Kidney (tissue), 14 donors: ENCODE results near the gene CCNJL. TPM values are rescaled to one million over a fixed set of nuclear protein-coding genes. Genes with fewer than 3 reads are reported as not detected.

Source experiments
- DNase-seq, 5 donors: peaks; one replicate each; pipeline ENCODE4 v3.0.0-alpha.2; 2013 to 2020
- FAIRE-seq: peaks from 2 replicates; lab custom pipeline; 2012; peaks lifted over from hg19 to GRCh38; lab: Jason Lieb, UNC
- H3K27ac ChIP-seq, 2 donors: one replicate each; pipeline ENCODE4 v1.7.0; 2013; ENCODE audit warnings: low read depth in 2 of 2, low read length in 2 of 2, inconsistent platforms in 1 of 2
- H3K27me3 ChIP-seq: one replicate; pipeline ENCODE4 v1.7.1; 2013; ENCODE audit warnings: low read length, inconsistent platforms; ENCODE audit not compliant: control insufficient read depth, insufficient read depth
- H3K36me3 ChIP-seq, 3 donors: one replicate each; pipeline versions ENCODE4 v1.7.0 to v1.7.1; 2013; ENCODE audit warnings: low read length in 3 of 3, control low read depth in 1 of 3, inconsistent platforms in 1 of 3; ENCODE audit not compliant: insufficient read depth in 3 of 3, control insufficient read depth in 2 of 3
- H3K4me1 ChIP-seq, 3 donors: one replicate each; pipeline versions ENCODE4 v1.7.0 to v1.7.1; 2013; ENCODE audit warnings: low read length in 3 of 3, inconsistent platforms in 1 of 3, low read depth in 1 of 3; ENCODE audit not compliant: control insufficient read depth in 2 of 3, insufficient read depth in 2 of 3
- H3K4me3 ChIP-seq, 3 donors: one replicate each; pipeline versions ENCODE4 v1.7.0 to v1.8.1; 2013; ENCODE audit warnings: low read length in 3 of 3, control low read depth in 1 of 3, inconsistent platforms in 1 of 3
- H3K9ac ChIP-seq, 3 donors: one replicate each; pipeline versions ENCODE4 v1.7.0 to v1.7.1; 2013; ENCODE audit warnings: low read length in 3 of 3, control low read depth in 1 of 3, inconsistent platforms in 1 of 3
- H3K9me3 ChIP-seq, 3 donors: one replicate each; pipeline versions ENCODE4 v1.7.0 to v1.7.1; 2013; ENCODE audit warnings: low read length in 3 of 3, control low read depth in 1 of 3, inconsistent platforms in 1 of 3; ENCODE audit not compliant: control insufficient read depth in 2 of 3, insufficient read depth in 1 of 3
- CTCF ChIP-seq: IDR thresholded peaks from 3 replicates; pipeline ENCODE4 v1.5.1; 2012; ENCODE audit warnings: mild to moderate bottlenecking, moderate library complexity, borderline replicate concordance; ENCODE audit not compliant: insufficient read depth; ENCODE audit errors: extremely low read depth
- intact Hi-C: fragments of 100-400 bp; cut with DNase I; formaldehyde crosslinking; loops from one replicate; pipeline ENCODE4 v1.11.1; 2022
- polyA plus RNA-seq: library from polyadenylated mRNA; stranded (reverse); fragments of 350-450 nt; fragmentation: Illumina TruSeq; extraction: RNeasy Lipid Tissue Mini Kit (QIAGEN cat#74804); gene quantifications from one replicate; pipeline ENCODE4 v1.2.3, GENCODE V29; 2014; ENCODE audit warnings: low read depth, low replicate concordance; ENCODE audit not compliant: insufficient read depth
- total RNA-seq: library from RNA; stranded (reverse); fragmentation: NEBNext Ultra II Directional; extraction: Animal tissue kit (Norgen Biotek cat#: 25700); gene quantifications from one replicate; pipeline ENCODE4 v1.2.1, GENCODE V29; 2021
- donor health status: control.
- donor health status: control.
- donor health status: control.
- donor health status: control.
- donor health status: control.
- donor health status: DM: yes; HTN: yes; CAD: no.
- donor health status: Normal renal cell carcinoma (clear cell type).

Gene CCNJL
- total and polyA plus RNA-seq, 2 donors from 2014 or later = 1.6 to 3.8 TPM

DNA sequence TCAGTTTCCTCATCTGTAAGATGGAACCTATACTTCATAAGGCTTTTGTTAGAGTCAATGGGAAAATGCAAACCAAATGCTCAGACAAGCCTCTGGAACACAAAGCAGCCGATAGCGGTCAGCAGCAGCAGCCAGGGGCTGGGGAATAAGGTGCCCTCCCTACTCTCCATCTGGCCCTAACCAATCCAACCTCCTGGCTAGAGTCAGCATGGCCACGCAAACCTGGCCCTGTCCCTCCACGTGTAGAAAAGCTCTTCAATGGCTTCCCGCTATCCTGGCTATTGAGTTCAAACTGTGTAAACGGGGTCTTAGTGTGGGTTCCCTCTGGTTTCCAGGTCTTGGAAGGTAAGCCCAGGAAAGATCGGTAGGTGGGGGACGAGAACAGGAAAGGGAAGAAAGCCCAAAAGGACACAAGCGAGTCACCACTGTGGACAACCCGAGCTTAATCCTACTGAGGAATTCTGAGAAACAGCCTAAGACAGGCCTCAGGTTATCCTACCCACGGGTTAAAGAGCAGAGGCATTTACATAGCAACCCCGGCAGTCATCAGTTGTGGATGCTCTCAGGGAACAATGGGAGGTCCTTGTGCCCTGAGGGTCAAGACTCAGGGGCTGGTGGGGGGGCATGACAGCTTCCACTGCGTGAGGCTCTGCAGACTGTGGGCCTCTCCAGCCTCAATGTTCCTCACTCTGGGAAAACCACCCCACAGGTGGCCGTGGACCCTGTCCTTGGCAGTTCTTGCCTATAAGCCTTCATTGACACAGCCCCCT is 52.2 kb downstream of the CCNJL start:
- Histone ChIP-seq H3K4me3 (no peak overlapping the region), H3K9ac (no peak overlapping the region), H3K36me3 (no peaks in the 10 kb centered on the region), H3K4me1 (peaks cover 11 to 21% (median 14%) of the 10 kb centered on the region in 3 donors), H3K27me3 (no peaks in the 10 kb centered on the region), H3K27ac (no peak overlapping the region), H3K9me3 (no peaks in the 10 kb centered on the region)
- TF ChIP-seq CTCF = no peak
- DNase-seq (no peak), FAIRE-seq (no peak)
- intact Hi-C loops = no loop called here

- no peak overlapping the region for H3K27ac ChIP-seq
- intact Hi-C loops = no loop called here
- no peak for FAIRE-seq
Measured at GRCh38 chr5:160259341-160259740, 53.0 kb downstream of the CCNJL start.

DNA sequence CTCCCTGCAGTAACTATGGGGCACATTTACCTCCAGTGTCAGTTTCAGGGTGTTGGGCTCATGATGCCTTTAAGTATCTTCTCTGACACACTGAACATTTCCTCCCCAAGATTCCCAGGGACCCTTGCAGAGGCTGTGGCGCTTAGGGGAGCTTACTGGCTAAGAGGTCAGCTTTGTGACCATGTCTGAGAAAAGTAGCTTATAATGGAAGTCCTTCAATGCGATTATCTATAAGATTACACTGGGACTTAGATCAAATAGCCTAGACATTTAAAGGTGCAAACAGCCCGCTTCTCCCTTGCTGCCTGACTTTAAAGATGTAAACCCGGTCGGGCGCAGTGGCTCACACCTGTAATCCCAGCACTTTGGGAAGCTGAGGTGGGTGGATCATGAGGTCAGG is 57.7 kb downstream of the CCNJL start:
- Histone ChIP-seq H3K9ac (no peak overlapping the region), H3K9me3 (no peaks in the 10 kb centered on the region), H3K27me3 (no peaks in the 10 kb centered on the region), H3K27ac (no peak overlapping the region), H3K4me3 (no peak overlapping the region), H3K4me1 (no peaks in the 10 kb centered on the region), H3K36me3 (peaks cover 0 to 15% (median 2%) of the 10 kb centered on the region in 3 donors)
- intact Hi-C loops = no loop called here
- FAIRE-seq (no peak), DNase-seq (no peak)
- no peak for TF ChIP-seq CTCF

More at GRCh38 chr5:160259341-160259740, 53.0 kb downstream of the CCNJL start:
- H3K27me3 ChIP-seq = no peaks in the 10 kb centered on the region
- DNase-seq = no peak
- H3K4me1 ChIP-seq = peaks cover 11 to 21% (median 14%) of the 10 kb centered on the region in 3 donors
- H3K9me3 ChIP-seq = no peaks in the 10 kb centered on the region
- no peak overlapping the region for H3K4me3 ChIP-seq
- H3K36me3 ChIP-seq = peaks cover 0 to 5% (median 0%) of the 10 kb centered on the region in 3 donors
- H3K9ac ChIP-seq = no peak overlapping the region
- TF ChIP-seq CTCF = no peak
